LoVo (cell line): ENCODE measurements around the gene VSIG10L2.
A peak's percentile ranks its signal among the peaks of the same experiment; 100 is the strongest.

ENCODE experiments used
- DNase-seq: peaks from one replicate; pipeline ENCODE4 v3.0.0-alpha.2; 2016; ENCODE audit warnings: low spot score

Gene VSIG10L2

GRCh38 chr11:125929445-125930075 is 16.3 kb upstream of the VSIG10L2 start:
- no peak for DNase-seq

GRCh38 chr11:125930076-125930450 is 15.8 kb upstream of the VSIG10L2 start:
- DNase-seq = no peak

- no peak for DNase-seq
Measured at GRCh38 chr11:125931116-125931515, 14.7 kb upstream of the VSIG10L2 start.

DNA sequence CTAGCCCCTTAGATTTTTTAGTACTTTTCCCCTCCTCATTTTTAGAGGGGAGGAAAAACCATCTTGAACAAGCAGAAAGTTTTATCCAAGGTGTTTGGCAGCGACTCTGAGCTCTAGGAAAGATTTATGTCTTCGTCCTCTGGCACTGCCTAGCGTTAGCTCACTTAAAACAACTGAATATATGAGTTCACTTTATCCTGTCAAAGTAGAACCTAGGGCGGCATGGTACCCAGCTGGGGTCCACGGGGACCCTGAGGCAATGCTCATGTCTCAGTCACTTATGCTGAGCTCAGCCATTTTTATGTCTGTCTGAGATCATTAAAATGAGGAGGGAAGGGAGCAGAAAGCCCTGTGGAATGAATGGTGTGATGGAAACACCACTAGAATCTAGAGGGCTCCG is 14.2 kb upstream of the VSIG10L2 start:
- DNase-seq = no peak

GRCh38 chr11:125932301-125932700 is 13.5 kb upstream of the VSIG10L2 start:
- DNase-seq = no peak

DNA sequence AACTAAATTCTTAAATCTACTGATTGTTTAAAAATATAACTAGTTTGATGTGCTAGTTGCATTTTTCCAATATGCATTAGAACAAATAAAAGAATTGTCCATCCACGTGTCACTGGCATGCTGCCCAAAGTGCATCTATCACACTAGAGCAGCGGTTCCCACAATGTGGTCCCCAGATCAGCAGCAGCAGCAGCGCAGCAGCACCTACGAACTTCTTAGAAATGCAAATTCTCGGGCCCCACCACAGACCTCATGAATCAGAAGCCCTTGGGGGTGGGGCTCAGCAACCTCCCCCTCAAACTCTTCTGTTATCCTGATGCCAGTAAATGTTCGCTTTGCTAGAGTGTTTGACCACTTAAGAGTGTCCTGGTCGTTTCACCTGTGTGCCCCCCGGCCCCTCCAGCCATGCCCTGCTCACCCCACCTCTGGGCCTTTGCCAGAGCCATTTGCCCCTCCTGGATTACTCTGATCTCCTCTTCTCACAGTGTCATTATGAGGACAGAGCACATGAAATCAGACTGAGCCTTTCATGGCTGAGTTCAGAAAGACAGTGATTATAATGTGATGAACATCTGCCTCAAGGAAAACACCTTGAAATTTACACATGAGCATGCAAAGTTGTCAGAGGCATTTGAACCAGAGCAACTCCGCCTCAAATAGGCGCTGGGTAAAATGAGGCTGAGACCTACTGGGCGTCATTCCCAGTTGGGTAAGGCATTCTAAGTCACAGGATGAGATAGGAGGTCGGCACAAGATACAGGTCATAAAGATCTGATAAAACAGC is 12.6 kb upstream of the VSIG10L2 start:
- DNase-seq = no peak

DNA sequence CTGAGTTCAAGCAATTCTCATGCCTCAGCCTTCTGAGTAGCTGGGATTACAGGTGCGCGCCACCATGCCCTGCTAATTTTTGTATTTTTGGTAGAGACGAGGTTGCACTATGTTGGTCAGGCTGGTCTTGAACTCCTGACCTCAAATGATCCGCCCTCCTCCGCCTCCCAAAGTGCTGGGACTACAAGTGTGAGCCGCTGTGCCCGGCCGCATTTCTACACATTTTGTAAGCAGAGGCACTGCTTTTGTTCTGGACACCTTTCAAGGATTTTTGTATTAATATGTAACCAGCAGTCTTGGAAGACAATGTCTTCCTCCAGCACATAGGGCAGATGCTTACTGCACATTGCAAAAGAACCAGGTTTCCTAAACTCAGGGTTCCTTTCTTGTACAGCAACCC is 11.4 kb upstream of the VSIG10L2 start:
- no peak for DNase-seq

DNA sequence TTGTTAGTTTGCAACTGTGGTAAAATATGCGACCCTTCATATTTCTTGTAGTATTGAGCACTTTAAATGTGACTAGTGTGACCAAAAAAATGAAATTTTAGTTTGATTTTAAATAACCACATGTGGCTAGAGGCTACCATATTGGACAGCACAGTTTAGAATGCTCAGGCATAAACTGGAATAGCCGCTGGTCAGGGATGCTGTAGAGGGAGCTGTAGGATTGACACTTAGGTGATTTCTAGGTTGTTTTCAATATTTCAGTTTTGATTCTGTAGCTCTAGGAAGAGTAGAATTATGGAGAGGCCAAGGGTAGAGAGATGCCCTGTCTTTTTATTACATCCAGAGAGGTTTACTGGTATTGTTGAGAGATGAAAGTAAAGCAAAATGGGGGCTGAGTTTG is 10.8 kb upstream of the VSIG10L2 start:
- no peak for DNase-seq

DNA sequence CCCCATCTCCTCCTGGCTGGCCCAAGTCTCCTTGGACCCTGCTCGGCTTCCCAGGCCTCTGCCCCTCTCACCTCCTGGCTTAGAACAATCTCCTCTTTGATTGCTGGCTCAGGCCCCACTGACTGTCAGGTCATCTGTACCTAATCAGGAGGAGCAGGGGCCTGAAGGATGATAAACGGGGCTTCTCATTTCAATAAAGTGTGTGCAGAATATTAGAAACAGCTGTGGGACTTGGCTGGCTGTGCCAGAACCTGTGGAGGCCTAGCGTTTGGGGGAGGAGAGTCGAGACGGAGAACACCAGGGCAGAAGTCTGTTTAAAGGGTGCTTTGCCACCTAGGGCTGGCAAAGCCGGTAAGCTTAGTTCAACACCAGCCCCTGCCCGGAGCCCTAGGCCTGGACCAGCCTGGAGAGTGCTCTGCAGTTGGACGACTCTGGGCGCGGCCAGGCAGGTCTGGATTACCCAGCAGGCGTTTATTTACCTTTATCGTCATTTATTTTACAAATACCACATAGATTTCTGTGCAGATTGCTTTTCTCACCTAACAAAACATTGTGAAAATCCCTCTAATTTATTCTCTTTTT is 10.1 kb upstream of the VSIG10L2 start:
- DNase-seq = no peak

DNA sequence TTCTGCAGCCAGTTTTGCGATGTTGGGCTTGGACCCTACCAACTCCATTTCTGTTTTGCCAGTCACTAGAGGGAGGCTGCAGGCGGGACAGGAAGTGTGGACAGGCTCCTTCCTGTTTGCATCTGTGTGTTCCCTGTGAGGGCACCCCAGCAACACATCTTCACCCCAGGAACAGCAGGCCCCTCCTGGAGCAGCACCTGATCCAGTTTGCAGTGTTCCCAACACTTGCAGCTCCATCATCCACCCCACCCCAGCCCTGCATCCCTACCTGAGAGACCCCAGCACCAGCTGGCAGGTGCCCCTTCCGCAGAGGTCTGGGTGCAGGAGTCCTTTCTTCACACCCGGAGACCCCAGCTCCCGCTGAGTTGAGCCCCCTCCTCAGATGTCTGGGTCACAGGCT is 7.4 kb upstream of the VSIG10L2 start:
- DNase-seq = no peak

- no peak for DNase-seq
Measured at GRCh38 chr11:125939081-125939521, 6.7 kb upstream of the VSIG10L2 start.

- DNase-seq = no peak
Measured at GRCh38 chr11:125940145-125940544, 5.7 kb upstream of the VSIG10L2 start.

DNA sequence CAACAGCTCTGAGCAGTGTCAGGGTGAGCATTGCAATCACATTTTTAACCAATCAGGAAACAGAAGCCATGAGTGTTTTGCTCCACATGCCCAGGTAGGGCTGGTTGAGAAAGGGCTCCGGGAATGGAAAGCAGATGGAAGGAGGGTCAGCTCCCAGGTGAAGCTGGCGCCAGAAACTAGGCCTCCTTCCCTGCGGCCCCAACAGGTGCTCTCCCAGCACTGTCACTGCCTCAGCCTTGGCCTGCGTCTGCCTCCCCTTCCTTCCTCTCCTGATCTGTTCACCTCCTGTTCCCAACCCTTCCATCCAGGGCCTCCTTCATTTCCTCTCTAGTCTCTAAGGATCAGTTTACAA is 4.6 kb upstream of the VSIG10L2 start:
- DNase-seq = no peak

GRCh38 chr11:125941619-125942611 is 3.9 kb upstream of the VSIG10L2 start:
- DNase-seq = peak; percentile 23

GRCh38 chr11:125942771-125943428 is 2.9 kb upstream of the VSIG10L2 start:
- DNase-seq = no peak

DNA sequence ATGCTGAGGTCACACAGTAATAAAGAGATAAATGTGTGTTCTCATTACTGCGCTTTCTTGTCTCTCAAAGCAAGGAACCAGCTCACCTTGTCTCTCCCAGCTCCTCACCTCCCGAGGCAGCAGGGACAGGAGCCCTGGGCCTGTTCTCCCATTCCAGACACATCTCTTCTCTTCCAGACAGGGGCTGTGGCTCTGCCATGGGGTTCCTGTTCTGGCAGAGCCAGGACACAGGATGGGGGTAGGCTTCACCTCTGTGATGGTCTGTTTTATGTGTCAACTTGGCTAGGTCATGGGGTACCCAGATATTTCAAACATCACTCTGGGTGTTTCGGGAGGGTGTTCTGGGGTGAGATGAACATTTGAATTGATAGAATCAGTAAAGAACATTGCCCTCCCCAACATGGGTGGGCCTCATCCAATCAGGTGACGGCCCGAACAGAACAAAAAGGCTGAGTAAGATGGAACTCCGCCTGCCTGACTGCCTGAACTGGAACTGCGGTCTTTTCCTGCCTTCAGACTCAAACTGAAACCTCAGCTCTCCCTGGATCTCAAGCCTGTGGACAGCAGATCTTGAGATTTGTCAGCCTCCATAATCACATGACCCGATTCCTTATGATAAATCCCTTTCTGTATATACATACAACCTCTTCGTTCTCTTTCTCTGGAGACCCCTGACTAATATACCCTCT is 2.0 kb upstream of the VSIG10L2 start:
- DNase-seq = no peak

GRCh38 chr11:125944350-125945010 is 1.4 kb upstream of the VSIG10L2 start:
- DNase-seq = no peak

DNA sequence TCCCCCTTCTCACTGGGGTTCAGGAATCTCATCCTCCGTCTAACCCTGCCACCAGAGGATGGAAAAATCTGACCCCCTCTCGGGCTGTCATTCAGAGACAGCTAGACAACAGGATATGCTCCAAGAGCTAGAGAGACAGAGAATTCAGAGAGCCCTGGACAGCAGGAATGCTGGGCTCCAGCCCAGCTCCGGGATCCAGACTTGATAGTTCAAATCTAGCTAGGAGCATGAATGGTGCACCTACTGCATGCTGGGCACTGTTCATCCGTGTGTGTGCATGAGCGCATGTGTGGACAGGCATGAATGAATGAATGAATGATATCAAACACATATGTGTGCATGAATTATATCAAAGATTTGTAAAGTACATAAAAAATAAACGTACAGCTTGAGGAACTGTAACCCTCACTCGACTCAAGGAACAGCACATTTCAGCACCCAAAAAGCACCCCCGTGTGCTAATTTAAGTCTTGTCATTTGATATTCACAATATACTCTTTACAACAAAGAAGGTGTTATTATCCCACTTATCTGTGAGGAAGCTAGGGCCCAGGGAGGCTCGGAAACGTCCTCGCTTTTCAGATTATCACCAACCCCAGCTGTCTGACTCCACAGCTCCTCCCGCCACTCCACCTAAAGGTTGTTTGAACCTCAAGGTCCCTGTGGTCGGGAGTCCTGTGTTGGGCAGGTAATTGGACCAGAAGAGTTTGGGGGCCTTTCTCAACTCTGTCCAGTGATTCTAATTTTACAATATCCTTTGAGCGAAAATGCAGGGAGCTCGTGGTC is 640 bp upstream of the VSIG10L2 start:
- no peak for DNase-seq

DNA sequence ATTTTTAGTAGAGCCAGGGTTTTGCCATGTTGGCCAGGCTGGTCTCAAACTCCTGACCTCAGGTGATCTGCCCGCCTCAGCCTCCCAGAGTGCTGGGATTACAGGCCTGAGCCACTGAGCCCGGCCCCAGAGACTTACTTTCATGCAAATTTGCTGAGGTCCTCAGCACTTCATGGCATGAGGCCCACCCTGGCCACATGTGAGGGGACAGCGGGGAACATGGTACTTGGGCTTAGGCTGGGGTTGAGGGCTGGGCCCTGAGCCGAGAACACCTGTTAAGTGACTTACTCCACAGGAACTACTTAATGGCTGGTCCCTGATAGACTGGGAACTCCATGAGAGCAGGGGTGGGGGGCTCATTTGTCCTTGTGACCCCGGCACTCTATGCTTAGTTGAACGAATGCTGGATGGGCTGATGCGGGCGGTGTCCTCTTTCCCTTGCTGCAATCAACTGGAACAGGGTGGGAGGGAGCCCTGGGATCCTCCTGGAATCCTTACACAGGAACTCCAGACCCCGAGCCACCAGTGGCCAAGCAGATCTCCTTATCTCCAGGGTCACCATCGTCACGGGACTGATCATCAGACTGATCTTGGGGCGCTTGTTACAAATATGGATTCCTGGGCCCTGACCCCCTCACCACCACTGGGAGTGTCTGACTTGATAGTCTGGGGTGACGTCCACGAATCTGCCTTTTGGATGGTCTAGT is 1.0 kb downstream of the VSIG10L2 start:
- no peak for DNase-seq
